ENCODE data around the gene NR2C1. TPM values are rescaled to one million over a fixed set of nuclear protein-coding genes. Genes with fewer than 3 reads are reported as not detected.

The NR2C1 gene
- total RNA-seq, 1 experiment from 2014 or later = 33.7 TPM

DNA sequence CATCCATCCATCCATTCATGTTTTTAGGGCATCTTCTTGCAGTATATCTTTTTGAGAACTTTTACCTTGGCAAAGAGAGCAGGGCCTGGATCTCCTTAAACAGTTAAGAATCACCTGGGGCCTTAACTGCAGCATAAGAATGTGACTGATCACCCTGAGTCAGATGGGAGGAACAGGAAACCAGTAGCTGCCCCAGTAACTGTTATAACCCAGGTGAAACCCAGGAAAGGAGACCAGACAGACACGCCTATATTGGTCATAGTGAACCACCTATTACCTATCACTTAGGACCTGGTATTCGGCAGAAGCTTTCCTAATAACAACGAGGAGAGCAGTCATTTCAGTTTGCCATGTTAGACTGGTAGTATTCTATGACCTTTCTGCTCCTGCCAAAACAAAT is 43.4 kb upstream of the NR2C1 start:
- no peak overlapping the region for H2AFZ ChIP-seq (ENCODE audit: low read depth, low read length, poor library complexity, severe bottlenecking)
- peak overlapping the region; percentile 56 for H3K4me2 ChIP-seq (ENCODE audit: low read length)
- intact Hi-C loops (cut with micrococcal nuclease) = loop anchor here (1.0 to 10.0 kb wide), 5 partner anchors 86 to 572 kb away; partner anchors contain the start of genes FGD6 and VEZT
- H3K4me3 ChIP-seq (replicated peaks in 1 of 2; ENCODE audit: low read depth in 1 of 2, low read length in 2 of 2) = peak overlapping the region in 1 of 2 experiments; percentile 23; a peak in 2 of 4 replicates
- H3K79me2 ChIP-seq (ENCODE audit: insufficient read depth, low read length) = no peaks in the 10 kb centered on the region
- peaks cover 9 to 49% of the 10 kb centered on the region in 2 experiments for H3K4me1 ChIP-seq (ENCODE audit: control insufficient read depth in 1 of 2, insufficient read depth in 2 of 2, low read length in 2 of 2)
- TF ChIP-seq, protein P1, sequence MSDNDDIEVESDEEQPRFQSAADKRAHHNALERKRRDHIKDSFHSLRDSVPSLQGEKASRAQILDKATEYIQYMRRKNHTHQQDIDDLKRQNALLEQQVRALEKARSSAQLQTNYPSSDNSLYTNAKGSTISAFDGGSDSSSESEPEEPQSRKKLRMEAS (IDR thresholded peaks at IDR 0.05) = peak; percentile 42; the same call in 1 of the 2 replicates
- TF ChIP-seq YY1 (IDR thresholded peaks at IDR 0.05; ENCODE audit: extremely low read depth, insufficient replicate concordance, low read depth, low read length) (no peak), CBX3 (IDR thresholded peaks at IDR 0.05; ENCODE audit: low read depth) (no peak), SRF (IDR thresholded peaks at IDR 0.05; ENCODE audit: low read depth) (no peak; the same call in 1 of the 2 replicates), FOSL1 (IDR thresholded peaks at IDR 0.05; ENCODE audit: low read depth) (peak; percentile 75), ZNF274 (IDR thresholded peaks at IDR 0.05; ENCODE audit: low read depth, low read length) (no peak), RAD21 (IDR thresholded peaks at IDR 0.05; ENCODE audit: low read depth) (no peak), ZFX (IDR thresholded peaks at IDR 0.05) (no peak), POLR2AphosphoS5 (IDR thresholded peaks at IDR 0.05; ENCODE audit: low read depth, low read length) (peak; percentile 41; the same call in 1 of the 2 replicates), ELF1 (IDR thresholded peaks at IDR 0.05; ENCODE audit: borderline replicate concordance, low read depth) (no peak), SIN3A (IDR thresholded peaks at IDR 0.05; ENCODE audit: low read depth) (peak; percentile 64; the same call in 1 of the 2 replicates), TCF7L2 (IDR thresholded peaks at IDR 0.05; ENCODE audit: borderline replicate concordance, extremely low read depth, insufficient read depth, insufficient read length) (no peak), EZH2 (IDR thresholded peaks at IDR 0.05) (no peak), EZH2phosphoT487 (IDR thresholded peaks at IDR 0.05; ENCODE audit: borderline replicate concordance) (no peak), SP1 (IDR thresholded peaks at IDR 0.05; ENCODE audit: low read depth) (peak; percentile 81), JUND (IDR thresholded peaks at IDR 0.05) (peak; percentile 65), CEBPB (IDR thresholded peaks at IDR 0.05; ENCODE audit: low read depth) (peak; percentile 58)
- TF ChIP-seq, protein P2, sequence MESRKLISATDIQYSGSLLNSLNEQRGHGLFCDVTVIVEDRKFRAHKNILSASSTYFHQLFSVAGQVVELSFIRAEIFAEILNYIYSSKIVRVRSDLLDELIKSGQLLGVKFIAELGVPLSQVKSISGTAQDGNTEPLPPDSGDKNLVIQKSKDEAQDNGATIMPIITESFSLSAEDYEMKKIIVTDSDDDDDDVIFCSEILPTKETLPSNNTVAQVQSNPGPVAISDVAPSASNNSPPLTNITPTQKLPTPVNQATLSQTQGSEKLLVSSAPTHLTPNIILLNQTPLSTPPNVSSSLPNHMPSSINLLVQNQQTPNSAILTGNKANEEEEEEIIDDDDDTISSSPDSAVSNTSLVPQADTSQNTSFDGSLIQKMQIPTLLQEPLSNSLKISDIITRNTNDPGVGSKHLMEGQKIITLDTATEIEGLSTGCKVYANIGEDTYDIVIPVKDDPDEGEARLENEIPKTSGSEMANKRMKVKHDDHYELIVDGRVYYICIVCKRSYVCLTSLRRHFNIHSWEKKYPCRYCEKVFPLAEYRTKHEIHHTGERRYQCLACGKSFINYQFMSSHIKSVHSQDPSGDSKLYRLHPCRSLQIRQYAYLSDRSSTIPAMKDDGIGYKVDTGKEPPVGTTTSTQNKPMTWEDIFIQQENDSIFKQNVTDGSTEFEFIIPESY (IDR thresholded peaks at IDR 0.05; ENCODE audit: extremely low read depth, insufficient replicate concordance, low read length) = peak; percentile 18
- TF ChIP-seq, protein P3, sequence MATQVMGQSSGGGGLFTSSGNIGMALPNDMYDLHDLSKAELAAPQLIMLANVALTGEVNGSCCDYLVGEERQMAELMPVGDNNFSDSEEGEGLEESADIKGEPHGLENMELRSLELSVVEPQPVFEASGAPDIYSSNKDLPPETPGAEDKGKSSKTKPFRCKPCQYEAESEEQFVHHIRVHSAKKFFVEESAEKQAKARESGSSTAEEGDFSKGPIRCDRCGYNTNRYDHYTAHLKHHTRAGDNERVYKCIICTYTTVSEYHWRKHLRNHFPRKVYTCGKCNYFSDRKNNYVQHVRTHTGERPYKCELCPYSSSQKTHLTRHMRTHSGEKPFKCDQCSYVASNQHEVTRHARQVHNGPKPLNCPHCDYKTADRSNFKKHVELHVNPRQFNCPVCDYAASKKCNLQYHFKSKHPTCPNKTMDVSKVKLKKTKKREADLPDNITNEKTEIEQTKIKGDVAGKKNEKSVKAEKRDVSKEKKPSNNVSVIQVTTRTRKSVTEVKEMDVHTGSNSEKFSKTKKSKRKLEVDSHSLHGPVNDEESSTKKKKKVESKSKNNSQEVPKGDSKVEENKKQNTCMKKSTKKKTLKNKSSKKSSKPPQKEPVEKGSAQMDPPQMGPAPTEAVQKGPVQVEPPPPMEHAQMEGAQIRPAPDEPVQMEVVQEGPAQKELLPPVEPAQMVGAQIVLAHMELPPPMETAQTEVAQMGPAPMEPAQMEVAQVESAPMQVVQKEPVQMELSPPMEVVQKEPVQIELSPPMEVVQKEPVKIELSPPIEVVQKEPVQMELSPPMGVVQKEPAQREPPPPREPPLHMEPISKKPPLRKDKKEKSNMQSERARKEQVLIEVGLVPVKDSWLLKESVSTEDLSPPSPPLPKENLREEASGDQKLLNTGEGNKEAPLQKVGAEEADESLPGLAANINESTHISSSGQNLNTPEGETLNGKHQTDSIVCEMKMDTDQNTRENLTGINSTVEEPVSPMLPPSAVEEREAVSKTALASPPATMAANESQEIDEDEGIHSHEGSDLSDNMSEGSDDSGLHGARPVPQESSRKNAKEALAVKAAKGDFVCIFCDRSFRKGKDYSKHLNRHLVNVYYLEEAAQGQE (IDR thresholded peaks at IDR 0.05; ENCODE audit: low read depth) = no peak
- ChIA-PET CTCF (interaction anchor here (0.7 to 2.5 kb wide), 15 partner anchors 8 to 458 kb away, joined by 4 to 38 read pairs (median 5); partner anchors contain the start of genes FGD6, NR2C1 and VEZT), POLR2A (interaction anchor here (0.5 to 1.5 kb wide), 4 partner anchors 31 to 418 kb away, joined by 3 to 6 read pairs (median 6); partner anchors contain the start of genes FGD6 and VEZT), RAD21 (ENCODE audit: low non-redundant PET in 1 of 2, low total read pairs in 2 of 2, uncharacterized antibody in 2 of 2, unreplicated experiment in 2 of 2) (interaction anchor here (0.6 to 2.0 kb wide), 7 partner anchors 101 to 418 kb away, joined by 3 to 19 read pairs (median 12); partner anchors contain the start of genes FGD6 (in 2 of the 2) and VEZT (in 2 of the 2))
- BruUV-seq (replicated peaks) = no TSS peak
- H3K9ac ChIP-seq (ENCODE audit: low read length) = peak overlapping the region; percentile 47
- peaks cover 0 to 6% of the 10 kb centered on the region in 2 experiments; a peak in 1 of 4 replicates for H3K36me3 ChIP-seq (ENCODE audit: control insufficient read depth in 1 of 2, insufficient read depth in 2 of 2, low read length in 2 of 2)
- H4K20me1 ChIP-seq (ENCODE audit: insufficient read depth) = no peaks in the 10 kb centered on the region
- H3K9me3 ChIP-seq (ENCODE audit: control insufficient read depth in 1 of 2, insufficient read depth in 1 of 2, low read depth in 1 of 2, low read length in 2 of 2) = no peaks in the 10 kb centered on the region
- DNase-seq (ENCODE audit: low read depth, low spot score) (peak; percentile 82), ATAC-seq (peak; percentile 89)
- H3K27me3 ChIP-seq (ENCODE audit: insufficient read depth, low read length) = no peaks in the 10 kb centered on the region
- no peaks in the 10 kb centered on the region for H3K9me2 ChIP-seq (ENCODE audit: insufficient read depth)
- peak overlapping the region; percentile 13; the same call in 1 of the 2 replicates for H3K27ac ChIP-seq (ENCODE audit: low read depth, low read length)
